HL-60 (cell line): ENCODE measurements around the gene CDC42EP4.

Experiments used
- DNase-seq, 2 experiments: peaks; one replicate each; pipeline ENCODE4 v3.0.0-alpha.2; 2010 to 2020; ENCODE audit warnings: low read depth in 1 of 2, low spot score in 1 of 2
- H3K27ac ChIP-seq: fragments of 250-450 bp; sonication (Bioruptor Pico); replicated peaks from 2 replicates; pipeline ENCODE4 v1.5.1; 2020; ENCODE audit warnings: mild to moderate bottlenecking, moderate library complexity
- H3K27me3 ChIP-seq: fragments of 250-450 bp; sonication (Bioruptor Pico); 2 replicates; pipeline ENCODE4 v1.5.1; 2021; ENCODE audit warnings: mild to moderate bottlenecking, moderate library complexity; ENCODE audit not compliant: insufficient read depth, poor library complexity, severe bottlenecking
- H3K4me3 ChIP-seq: replicated peaks from 2 replicates; pipeline ENCODE4 v1.5.1; 2011; ENCODE audit warnings: mild to moderate bottlenecking, control low read depth, low read length; ENCODE audit not compliant: insufficient read depth
- CTCF ChIP-seq: IDR thresholded peaks from one replicate; pipeline ENCODE4 v1.5.1; 2011; ENCODE audit warnings: low read length, control low read depth, inconsistent platforms; ENCODE audit not compliant: insufficient read depth
- GABPA ChIP-seq: IDR thresholded peaks from 2 replicates; pipeline ENCODE4 v1.6.1; 2012; ENCODE audit warnings: low read depth
- POLR2AphosphoS5 ChIP-seq: IDR thresholded peaks from 2 replicates; pipeline ENCODE4 v1.6.1; 2012; ENCODE audit warnings: low read depth
- SPI1 ChIP-seq: IDR thresholded peaks from 2 replicates; pipeline ENCODE4 v1.6.1; 2012; ENCODE audit warnings: low read depth, mild to moderate bottlenecking, borderline replicate concordance
- TF ChIP-seq, protein P1 (sequence below): IDR thresholded peaks from 2 replicates; pipeline ENCODE4 v1.6.1; 2012; ENCODE audit warnings: low read depth; ENCODE audit not compliant: insufficient replicate concordance

Gene CDC42EP4

GRCh38 chr17:73250851-73251640, 60.8 kb downstream of the CDC42EP4 start:
- no peak overlapping the region for H3K27ac ChIP-seq
- no peak for TF ChIP-seq SPI1
- TF ChIP-seq, protein P1, sequence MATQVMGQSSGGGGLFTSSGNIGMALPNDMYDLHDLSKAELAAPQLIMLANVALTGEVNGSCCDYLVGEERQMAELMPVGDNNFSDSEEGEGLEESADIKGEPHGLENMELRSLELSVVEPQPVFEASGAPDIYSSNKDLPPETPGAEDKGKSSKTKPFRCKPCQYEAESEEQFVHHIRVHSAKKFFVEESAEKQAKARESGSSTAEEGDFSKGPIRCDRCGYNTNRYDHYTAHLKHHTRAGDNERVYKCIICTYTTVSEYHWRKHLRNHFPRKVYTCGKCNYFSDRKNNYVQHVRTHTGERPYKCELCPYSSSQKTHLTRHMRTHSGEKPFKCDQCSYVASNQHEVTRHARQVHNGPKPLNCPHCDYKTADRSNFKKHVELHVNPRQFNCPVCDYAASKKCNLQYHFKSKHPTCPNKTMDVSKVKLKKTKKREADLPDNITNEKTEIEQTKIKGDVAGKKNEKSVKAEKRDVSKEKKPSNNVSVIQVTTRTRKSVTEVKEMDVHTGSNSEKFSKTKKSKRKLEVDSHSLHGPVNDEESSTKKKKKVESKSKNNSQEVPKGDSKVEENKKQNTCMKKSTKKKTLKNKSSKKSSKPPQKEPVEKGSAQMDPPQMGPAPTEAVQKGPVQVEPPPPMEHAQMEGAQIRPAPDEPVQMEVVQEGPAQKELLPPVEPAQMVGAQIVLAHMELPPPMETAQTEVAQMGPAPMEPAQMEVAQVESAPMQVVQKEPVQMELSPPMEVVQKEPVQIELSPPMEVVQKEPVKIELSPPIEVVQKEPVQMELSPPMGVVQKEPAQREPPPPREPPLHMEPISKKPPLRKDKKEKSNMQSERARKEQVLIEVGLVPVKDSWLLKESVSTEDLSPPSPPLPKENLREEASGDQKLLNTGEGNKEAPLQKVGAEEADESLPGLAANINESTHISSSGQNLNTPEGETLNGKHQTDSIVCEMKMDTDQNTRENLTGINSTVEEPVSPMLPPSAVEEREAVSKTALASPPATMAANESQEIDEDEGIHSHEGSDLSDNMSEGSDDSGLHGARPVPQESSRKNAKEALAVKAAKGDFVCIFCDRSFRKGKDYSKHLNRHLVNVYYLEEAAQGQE = no peak
- no peak for TF ChIP-seq GABPA
- TF ChIP-seq POLR2AphosphoS5 = no peak
- no peak for TF ChIP-seq CTCF
- no peak overlapping the region for H3K4me3 ChIP-seq
- DNase-seq = no peak
- H3K27me3 ChIP-seq = no peaks in the 10 kb centered on the region

DNA sequence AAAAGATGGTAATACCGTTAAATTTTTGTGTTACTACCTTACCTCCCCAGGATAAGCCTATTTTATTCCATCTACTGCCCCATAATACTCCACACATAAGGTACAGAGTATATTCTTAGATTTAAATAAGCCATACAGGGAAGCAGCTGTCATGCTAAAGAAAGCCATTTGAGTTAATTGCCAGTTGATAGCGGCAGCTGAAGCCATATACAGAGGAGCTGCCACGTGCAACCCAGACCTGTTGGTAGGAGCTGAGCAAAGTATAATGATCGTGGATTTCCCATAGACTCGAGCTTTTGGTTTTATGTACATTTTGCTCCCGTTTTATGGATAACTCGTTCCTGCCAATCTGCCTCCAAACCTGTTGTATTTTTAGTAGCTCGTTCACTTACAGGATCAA, 62.1 kb downstream of the CDC42EP4 start:
- no peak for DNase-seq
- no peak for TF ChIP-seq SPI1
- no peak for TF ChIP-seq GABPA
- no peak for TF ChIP-seq POLR2AphosphoS5
- TF ChIP-seq CTCF = no peak
- TF ChIP-seq, protein P1 = no peak
- no peak overlapping the region for H3K4me3 ChIP-seq
- no peaks in the 10 kb centered on the region for H3K27me3 ChIP-seq
- H3K27ac ChIP-seq = no peak overlapping the region

- no peak overlapping the region for H3K27ac ChIP-seq
- no peak for TF ChIP-seq SPI1
- TF ChIP-seq CTCF = no peak
- TF ChIP-seq GABPA = no peak
- no peak for TF ChIP-seq POLR2AphosphoS5
- TF ChIP-seq, protein P1 = no peak
- no peaks in the 10 kb centered on the region for H3K27me3 ChIP-seq
- DNase-seq = no peak
- H3K4me3 ChIP-seq = no peak overlapping the region
Observed at GRCh38 chr17:73248532-73248931, 63.3 kb downstream of the CDC42EP4 start.
